AG08395 (cell line): Measurements from ENCODE around the gene EGLN2.
"Not testable (repeated sequence)": the region's sequence is repeated elsewhere in the genome, so short reads cannot be mapped to it uniquely, and the experiment has no call there.

Source experiments
- DNase-seq: peaks from one replicate; pipeline ENCODE4 v3.0.0; 2012; ENCODE audit warnings: mixed read lengths, low spot score

EGLN2 gene

DNA sequence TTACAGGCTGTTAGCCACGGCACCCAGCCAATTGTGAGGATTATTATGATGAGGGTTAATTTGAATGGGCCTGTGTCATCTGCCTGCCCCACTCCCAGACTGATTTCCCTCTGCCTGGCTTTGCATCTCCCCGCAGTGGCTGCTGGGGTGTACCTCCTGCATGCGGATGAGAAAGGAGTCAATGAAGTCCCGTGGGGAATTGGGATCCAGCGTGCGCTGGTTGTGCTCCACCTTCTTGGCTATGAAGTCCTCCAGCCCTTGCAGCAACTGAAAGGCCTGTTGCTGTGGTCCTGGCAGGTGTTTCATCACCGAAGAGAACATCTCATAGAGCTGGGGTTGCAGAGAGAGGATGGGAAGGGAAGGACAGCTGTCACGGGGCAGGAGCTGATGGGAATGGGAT, 47.7 kb downstream of the EGLN2 start:
- DNase-seq, result not testable (repeated sequence)

DNA sequence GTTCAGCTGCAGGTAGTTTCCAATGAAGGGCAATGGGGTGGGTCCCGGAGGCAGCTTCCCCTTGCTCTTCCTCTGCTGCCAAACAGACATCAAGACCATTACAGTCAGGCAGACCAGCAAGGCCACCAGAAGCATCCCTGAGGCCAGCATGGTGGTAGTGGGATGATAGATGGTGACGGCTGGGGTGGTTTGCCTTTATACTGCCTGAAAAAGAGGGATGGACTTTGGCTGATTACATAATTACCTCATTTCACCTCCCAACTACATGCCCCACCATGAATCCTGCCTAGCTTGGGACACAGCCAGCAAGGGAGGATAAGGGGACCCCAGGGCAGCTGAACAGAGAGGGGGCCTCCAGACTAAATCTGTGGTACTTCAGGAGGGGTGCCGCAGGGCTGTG, 51.3 kb downstream of the EGLN2 start, which contains the start of gene CYP2A6:
Gene CYP2A6 (minus strand): TSS at position 171 of the 400 bp plus-strand sequence. CDS start 21 bp downstream, at position 150.
- not testable (repeated sequence) for DNase-seq

DNA sequence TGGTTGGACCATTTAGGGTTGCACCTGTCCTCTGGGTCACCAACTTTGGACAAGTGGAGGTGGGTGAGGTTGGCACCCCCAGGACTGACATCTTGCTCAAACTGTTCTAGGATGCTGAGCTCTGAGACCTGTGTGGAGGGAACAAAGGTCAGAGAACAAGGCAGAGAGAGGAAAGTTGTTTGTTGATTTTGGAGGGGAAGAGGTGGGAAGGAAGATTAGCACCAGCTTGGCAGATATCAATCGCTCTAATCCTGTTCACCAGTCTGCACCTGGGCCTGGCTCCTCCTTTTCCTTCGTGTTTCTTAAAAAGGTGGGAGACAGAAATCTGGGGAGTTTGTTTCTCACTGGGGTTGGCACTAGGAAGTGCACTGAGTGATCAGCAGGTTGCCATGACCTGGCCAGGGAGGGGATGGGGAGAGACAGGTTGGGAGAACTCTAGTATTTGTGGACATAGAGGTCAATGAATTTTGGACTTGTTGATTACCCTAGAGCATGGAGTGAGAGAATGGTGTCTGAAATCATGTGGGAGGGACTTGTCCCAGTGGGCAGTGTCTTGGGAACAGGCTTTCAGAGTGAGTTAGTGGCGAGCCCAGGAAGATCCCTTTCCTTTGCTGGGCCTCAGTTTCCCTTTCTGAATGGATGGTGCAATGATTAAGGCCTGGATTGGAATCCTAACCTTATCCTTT, 53.6 kb downstream of the EGLN2 start:
- DNase-seq, result not testable (repeated sequence)
